SK-N-SH (cell line): ENCODE measurements around the gene CARD14. TPM values are rescaled to one million over a fixed set of nuclear protein-coding genes. Genes with fewer than 3 reads are reported as not detected.

Experiments
- CTCF ChIA-PET: fragments of 300-600, 350-600 bp; formaldehyde crosslinking; extraction: SDS; loops from one replicate; lab custom pipeline; 2021; lab: Yijun Ruan, JAX
- POLR2A ChIA-PET: fragments of 350-600 bp; sonication (Branson Sonifier 250); formaldehyde crosslinking; extraction: SDS; loops from one replicate; lab custom pipeline; 2020; ENCODE audit warnings: antibody characterized with exemption, inconsistent platforms; lab: Yijun Ruan, JAX
- DNase-seq: peaks from one replicate; pipeline ENCODE4 v3.0.0; 2012
- H2AFZ ChIP-seq: fragments of 200-600 bp; sonication (generic); 2 replicates; pipeline ENCODE4 v1.8.1; 2016; ENCODE audit warnings: antibody characterized with exemption, mild to moderate bottlenecking, low read depth
- H3F3A ChIP-seq: fragments of 200-600 bp; sonication (generic); replicated peaks from 2 replicates; pipeline ENCODE3; 2016; ENCODE audit warnings: antibody characterized with exemption, mild to moderate bottlenecking; ENCODE audit not compliant: insufficient read depth
- H3K27ac ChIP-seq, 2 experiments: fragments of 200-500 bp in 1 of 2; fragments of 200-600 bp in 1 of 2; sonication (Bioruptor generic) in 1 of 2; sonication (generic), shearing (Covaris generic) in 1 of 2; 2 replicates each; pipeline versions ENCODE4 v1.5.1 to v1.6.1; 2014 to 2016; ENCODE audit warnings: low read depth in 2 of 2, inconsistent platforms in 1 of 2, low read length in 1 of 2, mild to moderate bottlenecking in 1 of 2, mixed read lengths in 1 of 2
- H3K27me3 ChIP-seq: fragments of 200-600 bp; sonication (generic), shearing (Covaris generic); 2 replicates; pipeline ENCODE4 v1.6.1; 2016; ENCODE audit warnings: mixed run types; ENCODE audit not compliant: insufficient read depth
- H3K36me3 ChIP-seq, 2 experiments: fragments of 200-500 bp in 1 of 2; fragments of 200-600 bp in 1 of 2; sonication (Bioruptor generic) in 1 of 2; sonication (generic) in 1 of 2; replicated peaks in 1 of 2; 2 replicates each; pipeline versions ENCODE3 to v1.5.1; 2014 to 2016; ENCODE audit warnings: low read length in 1 of 2, mild to moderate bottlenecking in 1 of 2; ENCODE audit not compliant: insufficient read depth in 2 of 2, control insufficient read depth in 1 of 2
- H3K4me1 ChIP-seq, 2 experiments: fragments of 200-500 bp in 1 of 2; fragments of 200-600 bp in 1 of 2; sonication (Bioruptor generic) in 1 of 2; sonication (generic), shearing (Covaris generic) in 1 of 2; 2 replicates each; pipeline versions ENCODE4 v1.5.1 to v1.6.1; 2014 to 2016; ENCODE audit warnings: low read depth in 1 of 2, low read length in 1 of 2, mixed run types in 1 of 2; ENCODE audit not compliant: insufficient read depth in 2 of 2, control insufficient read depth in 1 of 2
- H3K4me2 ChIP-seq: fragments of 200-600 bp; sonication (generic), shearing (Covaris generic); 2 replicates; pipeline ENCODE4 v1.6.1; 2017; ENCODE audit warnings: mixed run types
- H3K4me3 ChIP-seq, 2 experiments: fragments of 200-500 bp in 1 of 2; fragments of 200-600 bp in 1 of 2; sonication (Bioruptor generic) in 1 of 2; sonication (generic), shearing (Covaris generic) in 1 of 2; 2 replicates each; pipeline versions ENCODE4 v1.5.1 to v1.8.1; 2014 to 2016; ENCODE audit warnings: low read depth in 2 of 2, inconsistent platforms in 1 of 2, low read length in 1 of 2, mild to moderate bottlenecking in 1 of 2, mixed read lengths in 1 of 2, moderate library complexity in 1 of 2
- H3K79me2 ChIP-seq: fragments of 200-600 bp; sonication (generic); 2 replicates; pipeline ENCODE4 v1.8.1; 2017; ENCODE audit warnings: mild to moderate bottlenecking; ENCODE audit not compliant: insufficient read depth
- H3K9ac ChIP-seq: fragments of 200-600 bp; sonication (generic); 2 replicates; pipeline ENCODE4 v1.6.1; 2017; ENCODE audit warnings: mixed run types
- H3K9me2 ChIP-seq: fragments of 200-600 bp; sonication (generic); 2 replicates; pipeline ENCODE4 v1.6.1; 2017; ENCODE audit warnings: mixed run types
- H3K9me3 ChIP-seq: fragments of 200-600 bp; sonication (generic); 2 replicates; pipeline ENCODE4 v1.6.1; 2017; ENCODE audit warnings: mixed run types, mild to moderate bottlenecking, moderate library complexity
- H4K20me1 ChIP-seq: fragments of 200-600 bp; sonication (generic); 2 replicates; pipeline ENCODE4 v1.6.1; 2017; ENCODE audit warnings: mild to moderate bottlenecking, mixed run types; ENCODE audit not compliant: insufficient read depth
- EP300 ChIP-seq, 2 experiments: IDR thresholded peaks; 2 replicates each; pipeline versions ENCODE4 v1.4.0 to v1.6.1; 2012; ENCODE audit warnings: borderline replicate concordance in 1 of 2, low read depth in 1 of 2, low read length in 1 of 2
- GABPA ChIP-seq: IDR thresholded peaks from 2 replicates; pipeline ENCODE4 v1.4.0; 2012; ENCODE audit warnings: low read depth, mild to moderate bottlenecking
- IRF3 ChIP-seq: fragments of 150-350 bp; IDR thresholded peaks from 2 replicates; pipeline ENCODE4 v1.6.1; 2016; ENCODE audit warnings: mild to moderate bottlenecking, low read depth, low read length
- JUND ChIP-seq: IDR thresholded peaks from 2 replicates; pipeline ENCODE4 v1.4.0; 2012
- MXI1 ChIP-seq: IDR thresholded peaks from 2 replicates; pipeline ENCODE4 v1.6.1; 2012; ENCODE audit warnings: mild to moderate bottlenecking, low read depth, low read length, improper control_type of control experiment
- NFIC ChIP-seq: IDR thresholded peaks from 2 replicates; pipeline ENCODE4 v1.4.0; 2012; ENCODE audit warnings: borderline replicate concordance
- PBX3 ChIP-seq: IDR thresholded peaks from 2 replicates; pipeline ENCODE4; 2012
- POLR2AphosphoS5 ChIP-seq: IDR thresholded peaks from 2 replicates; pipeline ENCODE4 v1.6.1; 2012; ENCODE audit warnings: low read depth, low read length
- TAF1 ChIP-seq: IDR thresholded peaks from 2 replicates; pipeline ENCODE4 v1.6.1; 2012; ENCODE audit warnings: low read depth, mild to moderate bottlenecking, low read length, moderate library complexity, borderline replicate concordance
- TEAD4 ChIP-seq: IDR thresholded peaks from 2 replicates; pipeline ENCODE4 v1.4.0; 2012; ENCODE audit warnings: mild to moderate bottlenecking, borderline replicate concordance; ENCODE audit not compliant: insufficient read depth
- USF1 ChIP-seq: IDR thresholded peaks from 2 replicates; pipeline ENCODE4 v1.4.0; 2012; ENCODE audit warnings: low read depth, borderline replicate concordance
- YY1 ChIP-seq: IDR thresholded peaks from 2 replicates; pipeline ENCODE4 v1.4.0; 2012; ENCODE audit warnings: low read depth, mild to moderate bottlenecking
- WGBS: methylation state at CpG from one replicate; pipeline ENCODE4 v1.1.6; 2017; ENCODE audit warnings: low lambda C conversion rate; 5-methylcytosine and 5-hydroxymethylcytosine counted together
- polyA plus RNA-seq, 3 experiments: library from polyadenylated mRNA; depleted of rRNA; stranded (reverse); fragments of >200 nt; gene quantifications; 2 replicates each; pipeline ENCODE4 v1.2.3, GENCODE V29; 2012

Gene CARD14
- polyA plus RNA-seq, 1 of the 3 experiments (the other 2 are of a cell fraction) = 0.05 TPM

- H2AFZ ChIP-seq = no peak overlapping the region
- no peak for DNase-seq
- WGBS = 71% methylated on average over 13 of the region's 14 CpGs
- no peaks in the 10 kb centered on the region for H3F3A ChIP-seq
- POLR2A ChIA-PET = no interaction called here
- H3K9ac ChIP-seq = no peak overlapping the region
- H3K9me2 ChIP-seq = no peaks in the 10 kb centered on the region
- H4K20me1 ChIP-seq = no peaks in the 10 kb centered on the region
- H3K36me3 ChIP-seq = no peaks in the 10 kb centered on the region
- TF ChIP-seq YY1 (no peak), GABPA (no peak), PBX3 (no peak), TAF1 (no peak), JUND (no peak), POLR2AphosphoS5 (no peak), TEAD4 (no peak), NFIC (no peak), MXI1 (no peak)
- no peaks in the 10 kb centered on the region for H3K4me1 ChIP-seq
- H3K4me2 ChIP-seq = no peak overlapping the region
- no peaks in the 10 kb centered on the region for H3K9me3 ChIP-seq
- CTCF ChIA-PET = interaction anchor here (0.6 to 1.6 kb wide), 3 partner anchors 15 to 79 kb away, joined by 3 read pairs; partner anchors contain the start of gene GAA
- no peak overlapping the region for H3K27ac ChIP-seq
- H3K79me2 ChIP-seq = no peaks in the 10 kb centered on the region
- H3K4me3 ChIP-seq = no peak overlapping the region
- H3K27me3 ChIP-seq = 0 out of 2 replicates have a peak, but pooled peaks cover 1% of the 10 kb centered on the region
Measured at GRCh38 chr17:80180192-80180591, 10.4 kb downstream of the CARD14 start.

GRCh38 chr17:80181431-80181830 lies 11.6 kb downstream of the CARD14 start:
- ChIA-PET CTCF (interaction anchor here (1.6 kb wide), 1 partner anchor 19 kb away, joined by 3 read pairs; no protein-coding TSS in a partner anchor), POLR2A (no interaction called here)
- TF ChIP-seq EP300 (IDR thresholded peaks at IDR 0.05; ENCODE audit: borderline replicate concordance in 1 of 2, low read depth in 1 of 2, low read length in 1 of 2) (no peak), IRF3 (no peak), NFIC (no peak), USF1 (no peak)
- H3K4me3 ChIP-seq = no peak overlapping the region
- no peaks in the 10 kb centered on the region for H3K36me3 ChIP-seq
- H3K4me2 ChIP-seq = no peak overlapping the region
- no peak overlapping the region for H3K9ac ChIP-seq
- H3K27ac ChIP-seq = no peak overlapping the region
- H3K9me3 ChIP-seq = no peaks in the 10 kb centered on the region
- 82% methylated on average over 9 of the region's 17 CpGs for WGBS
- no peaks in the 10 kb centered on the region; a peak in 1 of 4 replicates for H3K4me1 ChIP-seq
- no peaks in the 10 kb centered on the region for H3F3A ChIP-seq
- no peak overlapping the region for H2AFZ ChIP-seq
- no peaks in the 10 kb centered on the region for H3K27me3 ChIP-seq
- H3K79me2 ChIP-seq = no peaks in the 10 kb centered on the region
- no peaks in the 10 kb centered on the region for H3K9me2 ChIP-seq
- H4K20me1 ChIP-seq = no peaks in the 10 kb centered on the region
- DNase-seq = no peak
